HG03196 (cell line): ENCODE measurements around the gene DRAM1.

Experiments used
- ATAC-seq: cut with Tn5 transposase; IDR thresholded peaks from one replicate; pipeline ENCODE4 v1.9.1; 2021; ENCODE audit not compliant: unreplicated experiment

The DRAM1 gene, protein sequence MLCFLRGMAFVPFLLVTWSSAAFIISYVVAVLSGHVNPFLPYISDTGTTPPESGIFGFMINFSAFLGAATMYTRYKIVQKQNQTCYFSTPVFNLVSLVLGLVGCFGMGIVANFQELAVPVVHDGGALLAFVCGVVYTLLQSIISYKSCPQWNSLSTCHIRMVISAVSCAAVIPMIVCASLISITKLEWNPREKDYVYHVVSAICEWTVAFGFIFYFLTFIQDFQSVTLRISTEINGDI

DNA sequence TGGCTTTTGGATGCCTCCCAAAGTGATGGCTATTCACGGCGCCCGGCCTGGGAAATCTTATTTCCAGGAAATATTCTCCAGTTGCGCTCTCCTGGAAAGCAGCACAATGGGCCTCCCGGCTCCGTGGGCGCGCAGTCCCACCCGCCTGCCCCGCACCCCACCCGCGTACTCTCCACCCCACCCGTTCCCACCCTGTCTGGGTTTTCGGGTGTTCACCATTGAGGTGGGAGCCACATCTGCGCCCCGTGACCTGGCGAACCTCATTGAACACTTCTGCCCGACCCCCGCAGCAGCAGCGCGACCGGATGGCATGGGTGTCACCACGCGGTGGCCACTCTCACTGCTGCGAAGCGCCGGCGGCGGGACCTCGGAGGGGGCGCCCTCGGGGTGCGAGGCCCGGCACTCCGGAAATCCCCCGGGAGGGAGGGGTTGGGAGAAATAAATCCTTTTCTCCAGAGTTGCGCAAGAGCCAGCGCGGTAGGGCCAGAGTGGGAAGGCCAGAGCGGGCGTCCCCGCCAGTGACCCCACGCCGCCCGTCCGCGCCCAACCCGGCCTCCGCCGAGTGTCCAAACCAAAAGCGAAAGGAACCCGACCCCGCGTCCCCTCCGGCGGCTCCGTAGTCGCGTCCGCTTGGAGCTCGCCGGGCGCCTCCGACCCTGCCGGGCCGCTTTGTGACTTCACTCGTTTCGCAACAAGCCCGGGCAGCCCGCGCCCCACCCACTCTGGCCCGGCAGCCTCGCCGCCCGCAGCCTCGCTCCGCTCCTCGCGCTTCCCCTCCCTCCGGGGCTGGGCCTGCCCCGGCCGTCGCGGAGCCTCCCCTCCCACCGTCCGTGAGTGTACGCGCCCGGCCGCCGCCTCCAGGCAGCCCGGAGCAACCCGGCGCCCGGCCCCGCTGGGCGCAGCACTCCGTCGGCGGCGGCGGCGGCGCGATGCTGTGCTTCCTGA, at the start of gene DRAM1:
TSS of gene DRAM1 (plus strand) at position 720 of the 945 bp plus-strand sequence. CDS start at position 930, 210 bp downstream.
- peak; percentile 87 for ATAC-seq

DNA sequence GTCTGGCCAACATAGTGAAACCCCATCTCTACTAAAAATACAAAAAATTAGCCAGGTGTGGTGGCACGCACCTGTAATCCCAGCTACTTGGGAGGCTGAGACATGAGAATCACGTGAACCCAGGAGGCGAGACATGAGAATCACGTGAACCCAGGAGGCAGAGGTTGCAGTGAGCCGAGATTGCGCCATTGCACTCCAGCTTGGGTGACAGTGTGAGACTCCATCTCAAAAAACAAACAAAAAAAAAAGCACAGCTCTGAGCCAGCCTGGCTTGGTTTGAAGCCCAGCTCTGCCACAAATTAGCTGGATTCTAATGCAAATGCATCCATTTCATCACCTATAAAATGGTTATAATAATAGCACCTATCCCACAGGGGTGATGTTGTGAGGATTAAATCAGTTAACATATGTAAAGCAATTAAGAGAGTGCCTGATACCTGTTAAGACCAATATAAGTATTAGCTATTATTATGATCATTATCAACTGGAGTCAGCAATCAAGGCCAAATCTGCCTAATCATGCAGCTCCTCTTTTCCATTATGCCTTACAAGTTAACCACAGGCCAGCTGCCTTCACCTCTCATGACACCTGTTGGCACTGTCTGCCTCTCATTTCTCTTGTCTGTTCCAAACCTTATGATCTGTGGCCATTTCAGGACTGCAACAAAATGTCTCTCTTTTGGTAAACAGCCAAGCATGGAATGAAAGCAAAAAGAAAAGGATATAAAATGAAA, 48.8 kb upstream of the DRAM1 start:
- ATAC-seq, result no peak

DNA sequence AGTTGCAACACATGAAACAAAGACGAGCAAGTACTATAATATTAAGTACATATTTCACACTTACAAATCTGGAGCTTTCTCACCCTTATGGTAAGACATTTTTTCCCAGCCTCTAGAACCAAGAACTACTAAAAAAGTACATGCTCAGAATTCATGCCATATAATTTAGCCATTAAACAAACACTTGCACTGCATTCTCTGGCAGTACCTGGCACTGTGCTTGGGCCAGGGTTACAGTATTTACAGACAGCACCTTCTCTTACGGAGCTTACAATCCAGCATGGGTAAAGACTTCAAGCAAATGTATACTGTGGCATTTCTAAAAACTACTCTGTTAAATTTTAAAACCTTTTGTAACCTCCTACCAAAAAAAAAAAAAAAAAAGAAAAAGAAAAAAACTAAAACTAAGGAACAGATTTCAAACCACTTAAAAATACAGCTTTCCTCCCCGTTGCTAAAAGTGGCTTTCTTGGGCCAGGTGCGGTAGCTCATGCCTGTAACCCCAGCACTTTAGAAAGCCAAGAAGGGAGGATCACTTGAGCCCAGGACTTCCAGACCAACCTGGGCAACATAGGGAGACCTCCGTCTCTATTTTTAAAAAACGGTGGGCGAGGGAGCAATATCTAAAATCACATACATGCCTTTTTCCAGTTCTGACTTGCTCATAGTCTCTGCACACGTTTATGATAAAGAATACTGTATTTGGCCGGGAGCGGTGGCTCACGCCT, 47.6 kb upstream of the DRAM1 start:
- ATAC-seq, result no peak

DNA sequence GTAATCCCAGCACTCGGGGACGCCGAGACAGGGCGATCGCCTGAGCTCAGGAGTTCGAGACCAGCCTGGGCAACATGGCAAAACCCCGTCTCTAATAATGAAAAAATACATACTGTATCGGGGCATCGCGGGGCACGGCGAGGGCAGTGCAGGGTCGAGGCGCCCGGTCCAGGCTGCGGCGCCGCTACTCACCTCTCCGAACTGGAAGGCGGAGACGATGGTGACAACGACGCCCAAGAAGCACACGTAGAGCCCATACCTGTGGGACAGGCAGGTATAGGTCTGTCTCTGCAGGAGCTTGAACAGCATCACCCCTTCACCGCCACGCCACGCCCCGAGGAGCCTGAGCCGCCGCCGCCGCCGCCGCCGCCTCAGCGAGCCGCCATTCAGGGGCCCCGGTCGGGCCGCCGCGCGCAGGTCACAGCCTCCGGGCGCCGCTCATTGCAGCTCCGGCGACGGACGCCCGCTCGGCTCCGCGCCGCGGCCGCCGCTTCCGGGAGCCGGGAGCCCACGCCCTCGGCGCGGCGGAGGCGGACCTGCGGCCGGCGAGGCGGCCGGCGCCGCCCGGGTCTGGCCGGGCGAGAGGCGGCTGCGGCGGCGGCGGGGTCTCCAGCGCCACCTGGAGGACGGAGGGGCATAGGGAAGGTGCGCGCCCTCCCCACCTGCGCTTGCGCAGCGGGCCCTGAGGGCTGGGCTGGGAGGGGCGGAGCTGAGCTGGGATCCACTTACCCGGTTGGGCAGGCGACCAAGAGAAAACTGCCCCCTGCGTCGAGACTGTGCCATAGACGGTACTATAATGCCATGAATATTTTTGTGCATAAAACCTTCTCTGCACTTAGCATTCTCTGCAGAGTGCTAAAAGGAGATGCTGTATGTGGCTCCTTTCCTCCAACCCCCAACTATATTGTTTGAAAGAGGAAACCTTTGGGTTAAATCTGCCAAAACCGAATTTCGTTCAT, 46.7 kb upstream of the DRAM1 start, which contains the start of gene GNPTAB:
TSS of gene GNPTAB (minus strand) at position 593 of the 959 bp plus-strand sequence. CDS start at position 309, 284 bp downstream.
- peak; percentile 93 for ATAC-seq

DNA sequence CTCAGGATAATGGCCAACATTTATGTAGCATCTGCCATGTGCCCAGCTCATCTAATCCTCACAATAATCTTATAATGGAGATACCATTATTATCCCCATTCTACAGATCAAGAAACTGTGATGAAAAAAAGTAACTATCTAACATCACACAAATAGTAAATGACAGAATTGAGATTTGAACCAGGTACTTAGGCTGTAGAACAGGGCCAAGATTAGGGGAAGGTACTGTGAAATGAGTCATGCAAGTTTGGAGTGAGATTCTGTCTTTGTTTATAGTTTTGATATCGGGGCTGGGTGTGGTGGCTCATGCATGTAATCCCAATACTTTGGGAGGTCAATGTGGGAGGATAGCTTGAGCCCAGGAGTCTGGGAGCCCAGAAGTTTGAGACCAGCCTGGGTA, 45.4 kb upstream of the DRAM1 start:
- ATAC-seq, result no peak

DNA sequence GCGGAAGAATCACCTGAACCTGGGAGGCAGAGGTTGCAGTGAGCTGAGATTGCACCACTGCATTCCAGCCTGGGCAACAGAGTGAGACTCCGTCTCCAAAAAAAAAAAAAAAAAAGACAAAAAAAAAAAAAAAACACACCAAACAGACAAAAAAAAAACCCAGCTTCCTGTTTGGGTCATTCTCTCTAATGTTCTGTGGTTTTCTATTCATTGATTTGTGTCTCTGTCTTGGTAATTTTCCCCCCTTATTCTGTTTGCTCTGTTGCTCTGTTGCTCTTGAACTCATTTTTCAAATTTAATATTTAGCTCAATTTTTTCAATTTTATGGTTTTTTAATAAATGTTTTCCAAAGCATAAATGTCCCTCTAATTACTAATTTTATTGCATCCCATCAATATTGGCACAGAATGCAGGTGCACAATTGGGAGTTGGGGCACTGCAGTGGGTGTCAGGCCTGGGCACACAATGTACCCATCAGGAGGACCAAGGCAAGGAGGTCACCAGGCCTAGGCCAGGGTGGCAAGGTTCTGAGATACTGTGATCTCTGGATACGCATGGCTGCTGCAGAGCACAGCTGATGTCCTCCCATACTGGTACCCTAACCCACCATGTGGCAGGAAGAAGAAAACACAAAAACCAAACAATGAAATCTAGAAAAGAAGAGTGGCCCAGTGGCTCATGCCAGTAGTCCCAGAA, 38.6 kb upstream of the DRAM1 start:
- peak; percentile 79 for ATAC-seq

DNA sequence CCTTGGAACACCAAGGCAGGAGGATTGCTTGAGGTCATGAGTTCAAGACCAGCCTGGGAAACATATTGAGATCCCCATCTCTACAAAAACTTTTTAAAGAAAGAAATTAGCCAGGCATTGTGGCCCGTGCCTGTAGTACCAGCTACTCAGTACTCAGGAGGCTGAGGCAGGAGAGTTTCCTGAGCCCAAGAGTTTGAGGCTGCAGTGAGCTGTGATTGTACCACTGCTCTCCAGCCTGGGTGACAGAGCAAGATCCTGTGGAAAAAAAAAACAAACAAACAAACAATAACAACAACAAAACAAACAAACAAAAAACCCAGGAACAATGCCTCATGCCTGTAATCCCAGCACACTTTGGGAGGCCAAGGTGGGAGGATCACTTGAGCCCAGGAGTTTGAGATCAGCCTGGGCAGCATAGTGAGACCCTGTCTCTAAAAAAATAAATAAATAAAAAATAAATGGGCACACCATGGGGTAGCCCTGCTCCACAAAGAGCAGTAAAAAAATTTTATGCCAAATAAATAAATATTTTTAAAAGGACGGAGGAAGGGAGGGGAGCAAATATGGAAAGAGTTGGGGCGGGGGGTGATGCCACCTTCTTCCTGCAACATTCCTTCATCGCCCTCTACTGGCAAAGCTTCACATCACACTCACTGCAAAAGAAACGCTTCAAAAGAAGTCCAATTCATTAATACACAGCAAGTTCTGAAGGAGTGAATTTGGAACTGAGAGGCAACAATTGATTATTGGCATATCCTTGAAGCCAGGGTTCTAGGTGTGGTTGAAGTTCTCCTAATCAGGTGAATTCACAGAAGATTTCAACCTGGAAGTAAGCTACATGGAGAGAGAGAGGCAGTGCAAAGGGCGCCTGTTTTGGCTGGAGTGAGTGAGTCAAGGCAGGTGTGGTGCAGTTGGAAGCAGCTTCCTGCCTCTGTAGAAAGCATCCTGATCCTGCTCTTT, 37.8 kb upstream of the DRAM1 start:
- no peak for ATAC-seq

DNA sequence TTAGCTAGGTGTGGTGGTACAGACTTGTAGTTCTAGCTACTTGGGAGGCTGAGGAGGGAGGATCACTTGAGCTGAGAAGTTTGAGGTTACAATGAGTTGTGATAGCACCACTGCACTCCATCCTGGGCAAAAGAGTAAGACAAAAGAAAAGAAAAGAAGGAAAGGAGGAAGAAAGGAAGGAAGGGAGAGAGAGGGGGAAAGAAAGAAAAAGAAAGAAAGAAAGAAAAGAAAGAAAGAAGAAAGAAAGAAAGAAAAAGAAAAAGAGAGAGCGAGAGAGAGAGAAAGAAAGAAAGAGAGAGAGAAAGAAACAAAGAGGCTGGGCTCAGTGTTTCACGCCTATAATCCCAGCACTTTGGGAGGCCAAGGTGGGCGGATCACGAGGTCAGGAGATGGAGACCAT, 36.3 kb upstream of the DRAM1 start:
- ATAC-seq, result no peak

DNA sequence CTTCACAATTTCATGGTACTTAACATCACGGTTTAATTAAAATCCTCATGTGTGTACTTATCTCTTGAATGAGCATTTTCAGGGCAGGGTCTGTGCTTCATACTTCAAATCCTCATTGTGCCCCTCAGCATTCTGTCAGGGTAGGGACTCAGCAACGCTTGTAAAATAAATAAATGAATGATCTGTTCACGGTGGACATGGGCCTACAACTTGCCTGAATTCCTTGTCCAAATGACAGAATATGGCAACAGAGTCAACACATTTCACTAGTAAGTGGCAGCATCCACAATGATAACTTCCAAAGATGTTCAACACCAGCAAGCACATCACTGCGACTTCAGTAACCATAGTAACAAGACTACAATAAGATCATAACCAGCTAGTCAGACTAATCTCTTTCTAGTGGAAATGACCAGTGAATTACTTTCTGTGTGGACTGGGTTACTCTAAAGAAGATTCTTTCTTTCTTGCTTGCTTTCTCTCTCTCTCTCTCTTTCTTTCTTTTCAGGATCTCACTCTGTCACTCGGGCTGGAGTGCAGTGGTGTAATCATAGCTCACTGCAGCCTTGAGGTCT, 32.2 kb upstream of the DRAM1 start:
- no peak for ATAC-seq

DNA sequence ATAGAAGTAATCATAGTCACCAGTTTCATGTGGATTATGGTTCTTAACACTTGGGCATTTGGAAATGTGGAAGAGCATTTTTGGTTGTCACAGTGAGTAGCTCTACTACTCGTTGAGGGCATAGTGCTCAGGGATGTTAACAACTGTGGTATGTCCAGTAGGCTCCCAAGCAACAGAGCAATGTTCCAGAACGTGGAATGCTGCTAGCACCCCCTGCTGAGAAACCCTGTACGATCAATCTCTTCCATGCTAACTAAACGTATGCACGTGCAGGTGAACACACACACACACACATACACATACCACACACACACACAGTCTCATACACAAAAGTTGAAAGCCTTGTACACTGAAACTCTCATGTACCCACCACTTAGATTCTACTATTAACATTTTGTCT, 30.1 kb upstream of the DRAM1 start:
- ATAC-seq, result no peak

DNA sequence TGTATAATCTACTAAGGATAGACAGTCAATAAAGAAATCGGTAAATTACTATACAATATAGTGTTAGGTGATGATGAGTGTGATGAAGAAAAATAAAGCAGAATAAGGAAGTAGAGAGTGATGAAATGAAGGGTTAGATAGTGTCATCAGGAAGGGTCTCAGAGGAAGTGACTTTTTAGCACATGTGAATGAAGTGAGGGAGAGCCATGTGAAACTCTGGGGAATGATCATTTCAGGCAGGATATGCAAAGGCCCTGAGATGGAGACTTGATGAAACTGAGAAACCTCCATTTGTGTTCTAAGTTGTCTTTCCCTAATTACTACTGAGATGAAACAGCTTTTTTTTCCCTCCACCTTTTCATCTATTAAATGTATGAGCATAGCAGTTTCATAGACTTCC, 27.2 kb upstream of the DRAM1 start:
- ATAC-seq, result no peak

DNA sequence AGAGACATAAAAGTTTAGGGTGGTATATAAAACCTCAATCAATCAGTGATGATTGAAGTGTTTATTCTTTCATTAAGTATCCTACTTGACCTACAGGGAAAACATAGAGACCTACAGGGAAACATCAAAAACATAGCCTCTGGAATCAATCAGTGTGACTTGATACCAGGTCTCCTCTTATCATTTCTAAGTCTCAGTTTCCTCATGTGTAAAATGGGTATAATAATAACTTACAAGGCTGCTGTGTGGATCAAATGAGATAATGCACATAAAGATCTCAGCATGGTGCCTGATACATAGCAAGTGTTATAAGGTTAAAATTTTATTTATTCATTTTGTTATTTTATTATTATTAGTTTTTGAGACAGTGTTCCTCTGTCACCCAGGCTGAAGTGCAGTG, 24.4 kb upstream of the DRAM1 start:
- ATAC-seq, result no peak

DNA sequence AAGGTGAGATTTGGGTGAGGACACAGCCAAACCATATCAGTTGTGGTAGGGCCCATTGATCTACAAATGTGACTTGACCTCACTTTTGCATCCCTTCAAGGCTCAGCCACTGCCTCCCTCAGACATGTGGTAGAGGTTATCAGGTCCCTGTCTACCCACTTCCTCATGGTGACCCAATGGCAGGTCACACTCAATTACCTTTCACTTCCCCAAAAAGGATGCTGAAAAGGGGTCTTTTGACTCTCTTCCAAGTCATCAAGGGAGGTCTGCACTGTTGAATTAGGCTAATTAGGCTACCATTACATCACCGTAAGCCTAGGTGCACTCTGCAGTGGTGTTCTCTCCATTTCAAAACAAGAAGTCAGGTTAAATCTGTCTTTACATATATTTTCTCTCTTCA, 22.6 kb upstream of the DRAM1 start:
- ATAC-seq, result peak; percentile 49

DNA sequence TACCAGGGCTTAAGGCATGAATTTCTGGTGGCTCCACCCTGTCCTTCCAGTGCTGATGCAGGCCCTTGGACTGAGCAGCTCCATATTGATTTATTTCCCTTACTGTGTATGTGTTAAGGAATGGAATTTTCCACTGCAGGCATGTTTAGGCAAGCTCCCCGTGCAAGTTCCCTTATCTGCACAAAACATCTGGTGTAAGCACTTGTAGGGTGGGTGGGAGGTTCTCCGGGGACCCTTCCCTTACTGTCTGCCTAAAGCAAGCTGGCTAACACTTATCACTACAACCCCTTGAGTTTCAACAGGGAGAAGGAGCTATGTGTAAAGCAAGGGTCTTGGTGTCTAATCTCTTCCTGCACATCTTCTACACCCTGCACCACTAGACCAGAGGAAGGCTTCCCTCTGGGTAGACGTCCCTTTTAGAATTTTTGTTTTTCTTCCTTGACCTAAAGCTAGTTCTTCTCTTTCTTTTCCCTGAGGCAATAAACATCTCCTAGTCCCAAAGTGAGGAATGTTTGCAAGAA, 22.0 kb upstream of the DRAM1 start:
- no peak for ATAC-seq

DNA sequence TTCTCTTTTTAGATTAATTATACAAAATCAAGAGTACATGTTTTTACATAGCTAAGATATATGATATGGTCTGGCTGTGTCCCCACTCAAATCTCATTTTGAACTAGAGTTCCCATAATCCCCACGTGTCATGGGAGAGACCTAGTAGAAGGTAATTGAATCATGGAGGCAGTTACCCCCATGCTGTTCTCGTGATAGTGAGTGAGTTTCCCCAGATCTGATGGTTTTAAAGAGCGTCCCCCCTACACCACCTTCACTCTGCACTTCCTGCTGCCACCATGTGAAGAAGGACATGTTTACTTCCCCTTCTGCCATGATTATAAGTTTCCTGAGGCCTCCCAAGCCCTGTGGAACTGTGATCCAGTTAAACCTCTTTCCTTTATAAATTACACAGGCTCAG, 21.4 kb upstream of the DRAM1 start:
- ATAC-seq, result no peak

DNA sequence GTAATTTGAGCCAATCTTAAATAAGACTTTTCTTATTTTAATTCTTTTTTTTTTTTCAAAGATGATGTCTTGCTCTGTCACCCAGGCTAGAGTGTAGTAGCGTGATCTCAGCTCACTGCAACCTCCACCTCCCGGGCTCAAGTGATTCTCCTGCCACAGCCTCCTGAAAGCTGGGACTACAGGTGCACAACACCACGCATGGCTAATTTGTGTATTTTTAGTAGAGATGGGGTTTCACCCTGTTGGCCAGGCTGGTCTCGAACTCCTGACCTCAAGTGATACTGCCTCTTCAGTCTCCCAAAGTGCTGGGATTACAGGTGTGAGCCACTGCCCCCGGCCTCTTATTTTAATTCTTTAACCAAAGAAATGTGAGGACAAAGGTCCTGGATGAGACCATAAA, 20.8 kb upstream of the DRAM1 start:
- ATAC-seq, result peak; percentile 12

DNA sequence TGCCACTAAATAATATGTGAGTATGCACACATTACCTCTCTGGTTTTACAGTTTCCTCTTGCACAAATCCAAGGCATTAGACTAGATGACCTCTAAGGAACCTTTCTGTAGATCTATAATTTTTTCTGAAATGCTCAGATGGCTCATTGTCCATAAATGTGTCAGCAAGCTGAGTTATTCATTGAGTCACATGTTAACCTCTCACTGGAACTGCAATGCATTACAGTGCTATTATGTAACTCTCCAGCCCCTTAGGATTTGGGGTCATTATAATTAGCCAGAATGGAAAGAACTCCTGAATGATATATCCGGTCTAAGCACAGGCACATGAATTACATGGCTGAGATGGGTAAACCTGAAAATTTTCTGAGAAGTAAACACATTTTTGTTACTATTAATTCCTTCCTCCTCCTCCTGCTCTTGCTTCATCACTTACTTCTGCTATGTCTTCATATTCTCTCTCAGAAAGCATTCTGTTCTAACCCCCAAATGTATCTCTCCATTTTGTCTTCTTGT, 20.3 kb upstream of the DRAM1 start:
- peak; percentile 52 for ATAC-seq
